Fibroblast of skin of right quadriceps (primary cell): ENCODE measurements around the gene TBC1D16.

Source experiments
- DNase-seq: peaks from one replicate; pipeline ENCODE4 v3.0.0-alpha.2; 2013

TBC1D16 gene

DNA sequence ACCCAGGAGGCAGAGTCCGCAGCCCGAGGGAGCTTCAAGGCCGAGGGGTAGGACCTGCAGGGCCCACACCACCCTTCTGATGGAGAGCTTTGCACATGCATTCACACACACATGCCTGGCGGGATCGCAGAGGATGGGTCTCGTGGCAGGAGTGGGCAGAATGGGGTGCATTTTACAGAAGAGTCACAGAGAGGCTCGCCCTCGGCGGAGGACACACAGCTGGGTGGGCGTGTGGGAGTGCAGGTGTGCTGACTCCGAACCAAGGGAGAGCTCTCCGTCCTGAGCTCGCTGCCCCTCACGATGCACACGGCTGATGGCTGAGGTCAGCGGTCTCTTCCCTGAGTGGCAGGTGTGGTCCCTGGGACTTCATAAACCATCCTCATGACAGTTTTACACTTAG lies 99.6 kb downstream of the TBC1D16 start:
- no peak for DNase-seq

DNA sequence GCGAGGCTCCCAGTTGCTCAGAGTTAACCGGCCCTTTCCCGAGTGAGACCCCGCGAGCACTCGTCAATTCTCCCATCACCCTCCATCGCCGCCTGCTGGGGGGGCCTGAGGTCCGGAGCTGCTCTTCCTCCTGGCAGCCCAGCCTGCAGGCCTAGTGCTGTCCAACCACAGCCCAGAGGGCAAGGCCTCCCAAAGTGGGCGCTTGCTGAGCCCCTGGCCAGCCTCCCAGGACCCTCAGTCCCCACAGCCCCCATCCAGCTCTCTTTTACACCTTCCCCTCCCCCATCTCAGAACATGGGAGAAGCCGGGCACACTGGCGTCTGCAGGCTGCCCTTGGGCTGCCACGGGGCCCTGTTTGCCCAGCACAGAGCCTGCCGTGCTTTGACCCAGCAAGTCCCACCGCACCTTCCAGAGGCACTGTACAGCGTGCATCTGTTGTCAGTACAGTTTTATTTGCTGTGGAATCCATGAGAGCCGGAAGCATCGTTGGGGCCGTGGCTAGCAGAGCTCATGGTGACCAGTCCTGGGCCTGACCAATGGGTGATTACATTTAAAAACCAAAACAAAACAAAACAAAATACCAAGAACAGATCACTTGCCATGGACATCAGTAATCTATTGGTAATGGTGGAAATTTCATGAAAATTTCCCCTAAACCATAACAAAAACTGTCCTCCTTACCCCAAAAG lies 100.3 kb downstream of the TBC1D16 start:
- no peak for DNase-seq

DNA sequence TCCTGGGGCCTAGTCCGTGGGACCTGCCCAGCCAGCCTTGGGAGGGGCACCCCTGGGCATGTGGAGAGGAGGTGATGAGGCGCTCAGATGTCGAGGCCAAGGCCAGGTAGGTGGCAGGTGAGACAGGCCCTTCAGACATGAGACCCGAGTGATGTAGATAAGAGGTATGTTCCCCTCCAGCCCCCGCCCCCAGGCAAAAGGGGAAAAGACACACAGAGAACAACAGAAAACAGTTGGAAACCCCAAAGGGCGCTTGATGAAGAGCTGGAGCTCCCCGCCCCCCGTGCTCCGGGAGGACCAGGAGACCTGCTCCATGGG lies 101.1 kb downstream of the TBC1D16 start:
- no peak for DNase-seq

DNA sequence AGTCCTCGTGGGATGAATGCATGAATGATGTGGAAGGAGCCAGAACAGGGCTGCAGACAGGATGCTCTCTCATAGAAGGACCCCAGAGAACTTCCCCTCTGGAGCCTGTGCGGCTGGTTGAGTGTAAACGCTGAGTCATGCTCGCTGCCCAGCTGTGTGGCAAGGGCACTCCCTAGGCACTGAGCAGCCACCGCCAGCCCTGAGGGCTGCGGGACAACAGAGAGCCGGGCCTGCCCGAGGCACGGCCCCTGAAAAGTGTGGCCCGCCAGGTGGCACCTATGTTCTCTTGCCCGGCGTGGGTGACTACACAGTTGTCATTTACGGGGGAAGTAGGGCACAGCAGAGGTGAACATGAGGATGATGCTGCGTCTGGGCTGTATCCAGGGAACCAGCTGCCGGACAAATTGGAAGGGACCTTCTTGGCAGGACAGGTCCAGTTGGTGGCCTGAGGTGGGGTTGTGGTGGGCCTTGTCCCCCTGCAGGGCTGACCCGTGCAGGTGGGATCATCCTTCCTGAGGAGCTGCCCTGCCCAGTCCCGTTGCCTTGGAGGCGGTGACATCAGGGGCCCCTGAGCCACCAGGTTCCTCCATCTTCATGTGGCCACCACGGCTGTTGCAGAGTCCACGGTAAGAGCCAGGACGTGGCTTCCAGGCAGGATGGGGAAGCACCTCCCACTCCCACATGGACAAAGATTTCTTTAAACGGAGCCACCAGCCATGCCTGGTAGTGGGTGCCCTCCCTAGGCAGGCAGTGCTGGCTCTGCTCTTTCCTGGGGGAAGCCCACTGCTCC lies 101.6 kb downstream of the TBC1D16 start:
- DNase-seq: no peak

DNA sequence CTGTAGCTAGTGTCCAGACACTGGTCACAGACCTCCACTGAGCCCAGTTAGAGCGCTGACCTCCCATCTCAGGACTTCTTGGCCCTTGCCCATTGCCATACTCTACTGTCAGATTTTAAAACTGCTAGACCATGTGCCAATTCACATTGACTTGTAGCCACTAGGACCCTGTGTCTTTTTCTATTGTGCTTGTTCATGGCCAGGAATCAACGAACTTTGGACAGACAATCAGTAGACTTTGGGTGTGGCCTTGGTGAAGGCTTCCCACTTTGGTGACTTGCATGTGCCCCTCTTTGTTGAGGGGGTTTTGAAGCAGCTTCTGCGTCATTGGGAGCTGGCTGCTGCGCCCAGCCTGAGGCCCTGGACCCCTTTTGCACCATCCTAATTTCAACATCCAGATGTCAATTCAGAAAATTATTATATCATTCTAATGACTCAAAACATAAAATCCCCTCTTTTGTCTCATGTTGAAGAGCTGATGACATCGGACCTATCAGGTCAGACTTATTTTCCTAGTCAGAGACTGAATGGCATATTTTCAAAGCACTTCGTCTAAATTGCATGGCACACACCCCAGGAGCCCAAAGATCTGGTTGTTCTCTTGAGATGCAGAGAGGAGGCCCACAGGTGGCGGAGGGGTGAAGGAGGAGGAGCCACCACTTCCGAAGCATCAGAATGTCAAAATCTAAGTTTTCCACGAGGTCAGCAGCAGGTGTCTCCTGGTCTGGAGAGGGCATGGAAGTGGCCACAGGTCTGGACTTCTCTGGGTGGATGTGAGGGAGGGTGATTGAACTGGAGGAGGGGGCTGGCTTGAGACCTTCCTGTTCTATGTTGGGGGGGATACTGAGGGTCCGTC lies 103.0 kb downstream of the TBC1D16 start:
- DNase-seq: no peak

DNA sequence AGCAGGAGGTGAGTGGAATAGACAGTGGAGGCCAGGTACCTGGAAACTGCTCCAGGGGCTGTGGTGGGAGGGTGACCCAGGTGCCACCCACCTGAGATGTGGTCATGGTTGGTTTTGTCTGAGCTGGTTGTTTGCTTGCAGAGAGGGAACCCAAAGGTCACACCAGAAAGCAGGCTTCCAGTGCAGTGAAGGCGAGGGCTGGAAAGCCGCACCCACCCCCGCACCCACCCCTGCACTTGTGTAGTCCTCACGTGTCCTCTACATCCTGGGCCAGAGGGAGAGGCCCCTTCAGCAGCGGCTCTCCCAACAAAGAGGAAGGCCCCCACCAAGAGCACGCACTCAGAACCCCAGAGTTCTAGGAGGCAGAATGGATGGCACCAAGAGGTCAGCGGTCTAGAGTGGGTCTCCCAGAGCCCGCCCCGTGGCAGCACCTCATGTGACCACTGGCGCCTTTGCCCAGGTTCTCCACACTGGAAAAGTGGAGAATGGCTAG lies 103.8 kb downstream of the TBC1D16 start:
- DNase-seq: no peak

DNA sequence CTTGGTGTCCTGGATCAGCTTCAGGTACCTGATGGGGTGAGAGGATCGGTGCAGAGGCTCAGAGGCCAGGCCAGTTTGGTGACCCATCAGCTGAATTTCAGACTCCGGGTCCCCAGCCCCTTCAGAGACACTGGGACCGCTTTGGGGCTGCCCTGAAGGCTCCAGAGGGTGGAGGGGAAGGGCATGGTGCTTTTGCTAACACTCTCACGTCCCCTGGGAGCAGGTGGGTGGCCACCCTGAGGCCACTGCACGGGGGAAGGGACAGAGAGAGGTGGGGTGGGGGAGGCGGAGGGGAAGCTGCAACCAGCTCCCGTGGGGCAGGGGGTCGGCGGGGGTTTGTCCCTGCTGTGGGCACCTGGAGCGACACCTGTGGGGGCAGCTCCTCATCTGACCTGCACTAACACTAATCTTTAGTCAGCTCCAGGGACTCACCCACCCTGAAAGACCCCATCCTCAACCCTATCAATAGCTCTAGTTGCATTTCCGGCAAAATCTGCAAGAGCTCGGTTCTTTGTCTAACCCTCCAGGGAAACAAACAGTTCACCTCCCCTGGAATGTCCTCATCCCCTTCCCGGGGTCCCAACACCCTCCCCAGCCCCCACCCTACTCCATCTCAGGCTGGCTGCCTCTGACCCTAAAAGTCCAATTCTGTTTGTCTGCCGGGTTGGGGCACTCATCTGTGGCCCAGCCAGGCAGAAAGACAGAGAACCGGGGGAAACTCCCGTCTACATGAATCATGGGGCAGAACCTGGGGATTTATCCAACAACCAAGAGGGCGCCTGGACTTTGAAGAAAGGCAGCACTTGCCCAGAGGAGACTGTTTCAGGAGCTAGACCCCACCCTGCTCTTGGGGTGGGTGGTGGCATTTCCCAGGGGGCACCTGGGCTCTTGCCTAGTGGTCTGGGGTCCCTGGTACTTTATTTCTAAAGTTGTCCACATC lies 104.5 kb downstream of the TBC1D16 start:
- no peak for DNase-seq

DNA sequence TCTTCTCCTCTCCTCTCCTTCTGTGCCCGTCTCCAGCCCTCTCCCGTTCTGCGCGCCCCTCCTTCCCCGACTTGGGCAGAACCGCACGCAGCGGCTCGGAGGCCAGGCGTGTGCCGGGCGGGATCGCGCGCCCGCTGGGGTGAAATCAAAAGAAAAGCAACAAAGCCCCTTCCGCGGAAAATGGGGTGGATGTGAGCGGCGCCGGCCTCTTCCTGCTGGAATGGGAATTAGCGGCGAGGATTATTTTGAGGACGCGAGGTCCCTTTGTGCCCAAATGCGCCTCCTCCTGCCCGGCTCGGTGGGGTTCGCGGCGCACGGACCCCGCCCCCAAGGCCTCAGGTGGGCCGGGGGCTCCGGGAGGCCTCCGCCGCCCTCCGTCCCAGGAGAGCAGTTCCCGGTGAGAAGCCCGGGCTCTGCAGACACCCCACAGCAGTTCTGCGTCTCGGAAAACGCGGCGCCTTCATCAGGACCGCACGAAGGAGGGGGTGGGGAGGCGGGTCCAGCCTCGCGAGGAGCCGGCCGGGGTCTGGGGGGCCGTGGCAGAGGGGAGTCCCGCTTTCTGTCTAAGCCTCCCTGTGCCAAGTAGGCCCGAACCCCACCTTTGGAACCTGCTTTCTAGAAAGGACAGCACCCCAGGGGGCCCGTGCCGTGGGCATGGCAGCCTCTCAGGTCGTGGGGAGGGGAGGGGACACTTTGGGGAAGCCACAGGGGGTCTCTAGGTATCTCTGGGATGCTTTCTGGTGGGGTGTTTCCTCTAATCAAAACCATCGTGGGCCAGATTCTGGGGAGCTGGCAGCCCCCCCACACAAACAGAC lies 105.4 kb downstream of the TBC1D16 start:
- no peak for DNase-seq

DNA sequence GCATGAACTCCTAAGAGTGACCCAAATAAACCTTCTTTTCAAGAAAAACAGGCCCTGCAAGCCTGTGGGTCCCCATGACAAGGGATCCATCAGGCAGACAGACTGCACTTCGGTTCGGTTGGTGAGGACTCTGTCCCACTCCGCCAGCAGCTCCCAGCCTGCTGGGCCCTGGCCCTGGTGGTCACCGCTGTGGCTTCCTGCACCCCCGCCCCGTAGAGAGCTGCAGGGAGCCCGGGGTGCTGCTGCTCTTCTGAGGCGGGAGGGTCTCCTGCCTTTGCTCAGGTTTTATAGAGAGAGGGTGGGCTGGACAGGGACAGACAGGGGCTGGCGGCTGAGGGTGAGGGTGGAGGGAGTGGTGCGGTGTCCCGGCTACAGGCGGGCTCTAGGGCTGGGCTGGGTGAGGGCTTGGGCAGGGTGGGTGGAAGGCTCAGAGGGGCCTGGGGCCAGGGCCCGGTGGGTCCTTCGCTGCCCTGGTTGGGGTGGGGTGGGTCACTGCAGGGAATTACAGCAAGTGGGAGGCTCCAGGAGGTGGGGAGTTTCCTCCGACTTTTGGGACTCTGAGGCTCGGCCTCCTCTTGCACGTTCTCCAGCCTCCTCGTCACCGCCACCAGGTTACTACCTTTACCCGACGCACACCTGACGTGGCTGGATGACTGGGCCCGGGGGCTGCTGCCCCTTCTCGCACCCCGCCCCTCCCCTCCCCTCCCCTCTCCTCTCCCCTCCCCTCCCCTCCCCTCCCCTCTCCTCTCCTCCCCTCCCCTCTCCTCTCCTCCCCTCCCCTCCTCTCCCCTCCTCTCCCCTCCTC lies 106.2 kb downstream of the TBC1D16 start:
- DNase-seq: no peak

DNA sequence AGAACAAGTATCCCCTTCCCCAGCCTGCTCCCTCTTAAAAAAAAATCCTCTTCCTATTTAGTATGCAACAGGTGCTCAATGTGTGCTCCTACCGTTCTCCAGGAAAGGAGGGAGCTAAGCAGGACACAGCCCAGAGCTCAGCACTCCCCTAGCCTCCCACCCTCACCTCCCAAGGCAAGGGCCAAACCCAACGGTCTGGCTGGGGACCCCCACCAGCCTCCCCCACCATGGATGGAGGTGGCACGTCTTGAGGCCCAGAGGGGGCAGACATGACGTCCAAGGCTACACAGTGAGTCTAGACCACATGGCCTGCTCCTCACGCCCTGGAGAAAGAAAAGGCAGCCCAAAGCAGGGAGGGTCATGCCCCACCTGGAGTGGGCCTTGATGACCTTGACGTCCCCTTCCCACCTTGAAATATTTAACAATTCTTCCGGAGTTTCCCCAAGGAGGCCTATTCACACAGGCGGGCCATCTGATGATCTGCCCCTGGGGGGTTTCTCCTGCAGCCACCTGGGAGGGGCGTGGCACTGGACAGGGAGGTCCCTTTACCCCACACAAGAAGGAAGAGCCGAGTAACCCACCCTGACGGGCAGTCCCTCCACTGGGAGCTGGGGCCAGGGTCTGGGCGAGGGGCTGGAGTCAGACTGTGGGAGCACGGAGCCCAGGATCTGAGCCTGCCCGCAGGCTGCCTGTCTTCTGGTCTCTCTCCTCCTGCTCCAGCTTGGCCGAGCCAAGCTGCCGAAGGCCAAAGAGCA lies 107.0 kb downstream of the TBC1D16 start:
- no peak for DNase-seq

DNA sequence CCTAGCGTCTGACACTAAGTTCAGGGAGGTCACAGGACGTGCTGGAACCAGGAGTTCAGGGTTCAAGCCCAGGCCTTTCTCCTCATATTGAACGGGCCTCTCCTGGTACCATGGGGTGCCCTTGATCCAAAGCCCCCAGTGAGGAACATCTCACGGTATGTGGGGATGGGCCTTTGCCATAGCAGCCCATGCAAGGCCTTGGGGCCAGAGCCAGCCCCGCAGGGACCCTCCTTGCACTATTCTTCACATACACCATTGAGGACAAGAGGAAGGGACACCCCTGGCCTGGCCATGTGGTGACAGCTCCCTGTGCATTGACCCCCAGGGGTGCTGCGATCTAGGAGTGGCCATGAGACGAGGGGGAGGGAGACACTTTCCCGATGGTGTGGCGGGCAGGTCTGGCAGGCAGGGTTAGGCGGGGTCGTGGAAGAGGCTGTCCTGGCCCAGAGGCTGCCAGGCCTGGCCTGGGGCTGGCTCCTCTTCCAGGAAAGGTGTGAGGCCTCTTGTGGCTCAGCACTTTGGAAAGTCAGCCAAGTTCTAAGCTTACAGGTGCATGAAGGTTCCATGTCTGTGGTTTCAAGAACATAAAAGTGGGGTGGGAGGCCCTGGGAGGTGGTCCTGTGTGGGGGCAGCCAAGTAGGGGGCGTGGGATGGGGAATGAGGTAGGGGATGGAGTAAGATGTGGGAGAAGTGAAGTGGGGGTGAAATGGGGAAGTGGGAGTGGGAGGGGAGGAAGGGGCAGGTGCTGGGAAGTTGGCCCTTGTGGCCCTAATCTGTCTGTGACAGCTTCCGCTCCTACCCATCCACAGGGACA lies 107.8 kb downstream of the TBC1D16 start:
- no peak for DNase-seq

DNA sequence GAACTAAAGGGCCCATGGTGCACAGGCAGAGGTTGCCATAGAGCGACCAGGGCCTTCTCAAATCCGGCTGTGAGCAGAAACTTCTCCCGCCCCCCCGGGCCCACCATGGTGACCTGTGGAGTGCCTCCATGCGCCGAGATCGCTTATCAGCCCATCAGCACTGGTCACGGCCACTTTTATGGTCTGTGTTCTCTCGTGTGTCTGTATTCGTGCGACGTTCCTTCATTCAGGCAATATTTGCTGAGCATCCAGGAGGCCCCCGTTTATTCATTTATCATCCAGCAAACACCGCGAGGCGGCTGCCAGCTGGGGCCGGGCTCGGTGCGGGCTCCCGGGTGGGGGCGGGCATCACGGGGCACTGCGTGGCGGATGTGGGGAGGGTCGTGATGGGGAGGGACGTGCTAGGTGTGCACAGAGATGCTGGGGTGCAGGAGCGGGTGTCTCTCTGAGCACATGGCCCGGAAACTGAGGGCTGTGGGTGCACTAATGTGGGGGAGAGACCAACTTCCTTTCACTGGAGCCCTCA lies 108.5 kb downstream of the TBC1D16 start:
- DNase-seq: no peak

DNA sequence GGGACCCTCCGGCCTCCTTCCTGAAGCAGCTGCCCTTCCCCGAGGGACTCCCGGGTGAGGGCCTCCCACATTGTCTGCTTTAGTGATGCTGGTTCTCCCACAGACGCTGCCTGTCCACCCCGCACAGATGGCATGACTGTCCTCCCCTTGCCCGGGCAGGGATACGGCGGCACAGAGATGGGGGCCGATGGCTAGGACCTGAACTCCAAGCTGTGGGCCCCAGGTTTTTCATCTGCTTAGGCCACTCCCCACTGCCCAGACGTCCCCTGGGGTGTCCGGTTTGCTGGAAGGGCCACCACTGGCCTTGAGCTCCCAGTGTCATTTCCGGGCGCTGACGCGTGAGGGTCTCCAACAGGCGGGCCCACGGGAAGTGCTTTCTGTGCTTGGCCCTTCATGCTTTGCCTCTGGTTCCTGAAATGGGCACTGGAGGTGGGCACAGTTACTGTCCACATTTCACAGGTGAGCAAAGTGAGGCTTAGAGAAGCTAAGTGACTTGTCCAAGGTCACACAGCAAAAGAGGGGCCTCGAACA lies 109.0 kb downstream of the TBC1D16 start:
- DNase-seq: no peak

DNA sequence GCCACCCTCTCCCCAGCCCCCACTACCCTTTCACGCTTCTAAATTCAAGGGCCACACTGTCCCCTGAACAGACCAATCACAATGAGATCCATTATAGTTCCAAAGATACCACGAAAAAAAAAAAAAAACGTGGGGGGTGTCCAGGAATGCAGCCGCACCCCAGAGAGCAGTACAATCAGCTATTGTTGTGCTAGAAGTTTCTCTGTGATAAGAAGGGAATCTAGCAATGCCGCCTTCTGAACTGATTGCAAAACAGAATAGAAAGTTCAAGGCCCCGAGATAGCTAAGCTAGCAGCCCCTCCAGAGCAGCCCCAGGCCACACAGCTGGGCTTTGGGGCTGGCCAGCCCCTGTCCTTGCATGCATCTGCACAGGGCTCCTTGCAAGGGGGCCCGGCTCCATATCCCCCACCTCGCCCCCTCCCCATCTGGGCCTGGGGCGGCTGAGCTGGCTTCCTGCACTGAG lies 109.5 kb downstream of the TBC1D16 start:
- DNase-seq: no peak

DNA sequence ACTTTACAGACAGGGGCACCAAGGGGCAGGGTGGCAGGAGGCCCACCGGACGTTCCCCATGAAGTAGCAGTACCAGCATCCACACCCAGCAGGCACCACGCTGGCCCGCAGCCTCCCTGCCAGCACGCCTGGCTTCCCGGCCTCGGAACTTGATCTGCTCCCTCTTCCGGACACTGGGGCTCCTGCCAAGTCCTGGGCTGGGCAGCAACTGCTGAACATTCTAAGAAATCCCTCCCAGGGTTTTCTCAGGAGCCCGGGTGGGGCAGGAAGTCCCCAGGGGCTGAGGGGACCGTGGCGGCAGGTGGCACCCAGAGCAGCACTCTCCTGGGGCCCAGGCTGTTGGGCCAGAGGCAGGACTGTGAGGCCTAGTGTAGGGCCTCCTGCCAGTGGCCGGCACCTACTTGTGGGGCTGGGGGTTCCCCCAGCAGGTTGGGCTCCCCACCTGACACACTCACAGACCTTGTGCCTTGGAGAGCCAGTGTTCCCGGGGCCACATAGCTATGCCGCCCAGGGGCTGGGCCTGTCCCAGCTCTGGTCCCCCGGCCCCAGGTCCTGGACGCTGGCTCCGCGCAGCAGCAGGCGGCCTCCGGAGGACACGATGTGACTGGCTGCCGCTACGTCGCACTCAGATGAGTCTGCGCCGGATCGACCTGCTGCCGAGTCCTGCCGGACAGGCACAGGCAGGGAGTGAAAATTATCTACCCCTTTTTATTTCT lies 110.3 kb downstream of the TBC1D16 start:
- DNase-seq: no peak

DNA sequence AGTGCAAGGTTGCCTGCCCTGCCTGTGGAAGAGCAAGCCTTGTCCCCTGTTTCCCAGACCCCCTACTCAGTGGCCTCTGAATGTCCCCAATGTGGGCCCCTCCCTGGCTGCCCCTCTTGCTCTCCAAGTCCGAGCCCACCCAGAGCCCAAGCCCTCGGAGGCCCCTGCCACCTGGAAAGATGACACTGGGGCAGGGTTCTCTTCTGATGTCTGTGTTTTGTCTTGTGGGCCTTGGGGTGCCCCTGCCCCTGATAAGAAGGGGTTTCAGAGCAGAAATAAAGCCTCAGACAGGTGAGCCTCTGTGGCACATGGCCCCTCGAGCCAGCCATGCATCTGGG lies 111.1 kb downstream of the TBC1D16 start:
- DNase-seq: no peak

DNA sequence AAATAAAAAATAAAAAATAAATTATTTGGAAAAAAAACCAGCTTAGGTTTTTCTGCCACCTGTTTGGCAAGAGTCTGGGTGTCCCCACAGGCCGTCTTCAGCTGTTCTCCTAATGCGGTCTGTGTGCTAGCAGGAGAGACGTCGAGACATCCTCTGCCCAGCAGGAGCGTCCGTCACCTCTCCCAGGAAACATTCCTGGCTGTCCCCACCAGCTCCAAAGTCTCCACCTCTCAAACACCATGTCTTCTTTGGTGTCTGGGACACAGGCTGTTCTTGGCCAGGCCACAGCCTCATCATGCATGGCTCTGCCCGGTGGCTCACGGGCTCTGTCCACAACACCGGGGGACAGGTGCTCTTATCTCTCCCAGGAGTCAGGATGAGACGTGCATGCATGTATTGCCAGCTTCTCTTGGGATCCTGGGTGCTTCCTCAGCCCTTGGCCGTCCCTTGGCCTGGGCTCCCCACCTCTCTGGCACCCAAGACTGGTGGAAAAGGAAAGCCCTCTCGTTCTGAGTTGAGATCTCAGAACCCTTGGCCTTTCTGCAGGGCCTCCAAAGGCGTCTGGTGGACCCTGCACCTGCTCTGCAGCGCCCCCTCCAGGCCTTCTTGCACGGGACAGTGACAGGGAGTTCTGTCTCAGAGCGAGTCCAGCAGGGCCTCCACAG lies 111.6 kb downstream of the TBC1D16 start:
- no peak for DNase-seq
